ENCODE measurements around the gene GRM8.
"Not testable (repeated sequence)": the region's sequence is repeated elsewhere in the genome, so short reads cannot be mapped to it uniquely, and the experiment has no call there.

Gene GRM8

GRCh38 chr7:127029823-127030222 lies 222.9 kb downstream of the GRM8 start:
- DNase-seq (ENCODE audit: low spot score) = no peak

- no peak for DNase-seq (ENCODE audit: low spot score)
These were observed 230.9 kb downstream of the GRM8 start for GRCh38 chr7:127021857-127022256.

- DNase-seq (ENCODE audit: low spot score) = no peak
These were observed 231.6 kb downstream of the GRM8 start for GRCh38 chr7:127021019-127021738.

GRCh38 chr7:127018889-127019288 lies 233.9 kb downstream of the GRM8 start:
- DNase-seq (ENCODE audit: low spot score) = no peak

GRCh38 chr7:127017196-127017595 lies 235.5 kb downstream of the GRM8 start:
- no peak for DNase-seq (ENCODE audit: low spot score)

GRCh38 chr7:127000725-127001124 lies 252.0 kb downstream of the GRM8 start:
- DNase-seq (ENCODE audit: low spot score) = no peak

GRCh38 chr7:126996659-126997058 lies 256.1 kb downstream of the GRM8 start:
- no peak for DNase-seq (ENCODE audit: low spot score)

- no peak for DNase-seq (ENCODE audit: low spot score)
These were observed 259.0 kb downstream of the GRM8 start for GRCh38 chr7:126993626-126994213.

GRCh38 chr7:126988022-126988421 lies 264.7 kb downstream of the GRM8 start:
- no peak for DNase-seq (ENCODE audit: low spot score)

GRCh38 chr7:126979722-126980121 lies 273.0 kb downstream of the GRM8 start:
- DNase-seq (ENCODE audit: low spot score) = no peak

- no peak for DNase-seq (ENCODE audit: low spot score)
These were observed 273.9 kb downstream of the GRM8 start for GRCh38 chr7:126978865-126979264.

- no peak for DNase-seq (ENCODE audit: low spot score)
These were observed 279.7 kb downstream of the GRM8 start for GRCh38 chr7:126973066-126973465.

GRCh38 chr7:126972571-126972970 lies 280.2 kb downstream of the GRM8 start:
- no peak for DNase-seq (ENCODE audit: low spot score)

- no peak for DNase-seq (ENCODE audit: low spot score)
These were observed 293.1 kb downstream of the GRM8 start for GRCh38 chr7:126959649-126960048.

- DNase-seq (ENCODE audit: low spot score) = no peak
These were observed 294.4 kb downstream of the GRM8 start for GRCh38 chr7:126958367-126958766.

- DNase-seq (ENCODE audit: low spot score) = no peak
These were observed 295.3 kb downstream of the GRM8 start for GRCh38 chr7:126957443-126957842.

GRCh38 chr7:126953461-126953860 lies 299.3 kb downstream of the GRM8 start:
- no peak for DNase-seq (ENCODE audit: low spot score)

GRCh38 chr7:126948664-126949063 lies 304.1 kb downstream of the GRM8 start:
- DNase-seq (ENCODE audit: low spot score) = no peak

- DNase-seq (ENCODE audit: low spot score) = no peak
These were observed 311.9 kb downstream of the GRM8 start for GRCh38 chr7:126940723-126941307.

- no peak for DNase-seq (ENCODE audit: low spot score)
These were observed 315.6 kb downstream of the GRM8 start for GRCh38 chr7:126937171-126937570.

GRCh38 chr7:126931581-126931980 lies 321.2 kb downstream of the GRM8 start:
- no peak for DNase-seq (ENCODE audit: low spot score)

GRCh38 chr7:126930166-126930565 lies 322.6 kb downstream of the GRM8 start:
- no peak for DNase-seq (ENCODE audit: low spot score)

GRCh38 chr7:126924477-126924876 lies 328.3 kb downstream of the GRM8 start:
- no peak for DNase-seq (ENCODE audit: low spot score)

- not testable (repeated sequence) for DNase-seq (ENCODE audit: low spot score)
These were observed 341.1 kb downstream of the GRM8 start for GRCh38 chr7:126911627-126912026.

Data from hepatic stellate cell (primary cell).